Measurements from ENCODE around the gene SMLR1.

DNA sequence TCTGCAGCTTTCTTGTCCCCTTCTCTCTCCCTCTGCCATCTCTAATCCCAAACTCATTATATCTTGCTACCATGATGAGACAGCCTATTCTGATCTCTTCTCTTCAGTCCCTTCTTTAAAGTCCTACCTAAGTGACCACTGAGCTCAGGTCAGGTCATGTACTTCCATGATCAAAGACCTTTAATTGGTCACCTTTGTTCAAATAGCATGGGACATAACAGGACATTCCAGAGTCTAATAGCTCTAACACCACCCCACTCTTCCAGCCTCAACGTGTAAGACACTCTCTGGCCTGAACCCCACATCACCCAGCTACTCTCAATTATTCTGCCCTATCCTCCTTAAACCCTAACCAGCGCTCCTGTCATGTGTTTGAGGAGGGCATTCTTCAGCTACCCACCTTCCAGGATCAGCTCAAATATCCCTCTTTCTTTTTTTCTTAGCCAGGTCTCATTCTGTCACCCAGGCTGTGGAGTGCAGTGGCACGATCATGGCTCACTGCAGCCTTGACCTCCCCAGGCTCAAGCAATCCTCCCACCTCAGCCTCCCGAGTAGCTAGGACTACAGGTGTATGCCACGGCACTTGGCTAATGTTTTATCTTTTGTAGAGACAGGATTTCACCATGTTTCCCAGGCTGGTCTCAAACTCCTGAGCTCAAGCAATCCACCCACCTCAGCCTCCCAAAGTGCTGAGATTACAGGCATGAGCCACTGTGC, 2.1 kb upstream of the SMLR1 start:
- TF ChIP-seq, protein P1, sequence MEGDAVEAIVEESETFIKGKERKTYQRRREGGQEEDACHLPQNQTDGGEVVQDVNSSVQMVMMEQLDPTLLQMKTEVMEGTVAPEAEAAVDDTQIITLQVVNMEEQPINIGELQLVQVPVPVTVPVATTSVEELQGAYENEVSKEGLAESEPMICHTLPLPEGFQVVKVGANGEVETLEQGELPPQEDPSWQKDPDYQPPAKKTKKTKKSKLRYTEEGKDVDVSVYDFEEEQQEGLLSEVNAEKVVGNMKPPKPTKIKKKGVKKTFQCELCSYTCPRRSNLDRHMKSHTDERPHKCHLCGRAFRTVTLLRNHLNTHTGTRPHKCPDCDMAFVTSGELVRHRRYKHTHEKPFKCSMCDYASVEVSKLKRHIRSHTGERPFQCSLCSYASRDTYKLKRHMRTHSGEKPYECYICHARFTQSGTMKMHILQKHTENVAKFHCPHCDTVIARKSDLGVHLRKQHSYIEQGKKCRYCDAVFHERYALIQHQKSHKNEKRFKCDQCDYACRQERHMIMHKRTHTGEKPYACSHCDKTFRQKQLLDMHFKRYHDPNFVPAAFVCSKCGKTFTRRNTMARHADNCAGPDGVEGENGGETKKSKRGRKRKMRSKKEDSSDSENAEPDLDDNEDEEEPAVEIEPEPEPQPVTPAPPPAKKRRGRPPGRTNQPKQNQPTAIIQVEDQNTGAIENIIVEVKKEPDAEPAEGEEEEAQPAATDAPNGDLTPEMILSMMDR (conservative IDR thresholded peaks at IDR 0.05; ENCODE audit: low read depth in 2 of 2): no peak
- TF ChIP-seq, protein P2, sequence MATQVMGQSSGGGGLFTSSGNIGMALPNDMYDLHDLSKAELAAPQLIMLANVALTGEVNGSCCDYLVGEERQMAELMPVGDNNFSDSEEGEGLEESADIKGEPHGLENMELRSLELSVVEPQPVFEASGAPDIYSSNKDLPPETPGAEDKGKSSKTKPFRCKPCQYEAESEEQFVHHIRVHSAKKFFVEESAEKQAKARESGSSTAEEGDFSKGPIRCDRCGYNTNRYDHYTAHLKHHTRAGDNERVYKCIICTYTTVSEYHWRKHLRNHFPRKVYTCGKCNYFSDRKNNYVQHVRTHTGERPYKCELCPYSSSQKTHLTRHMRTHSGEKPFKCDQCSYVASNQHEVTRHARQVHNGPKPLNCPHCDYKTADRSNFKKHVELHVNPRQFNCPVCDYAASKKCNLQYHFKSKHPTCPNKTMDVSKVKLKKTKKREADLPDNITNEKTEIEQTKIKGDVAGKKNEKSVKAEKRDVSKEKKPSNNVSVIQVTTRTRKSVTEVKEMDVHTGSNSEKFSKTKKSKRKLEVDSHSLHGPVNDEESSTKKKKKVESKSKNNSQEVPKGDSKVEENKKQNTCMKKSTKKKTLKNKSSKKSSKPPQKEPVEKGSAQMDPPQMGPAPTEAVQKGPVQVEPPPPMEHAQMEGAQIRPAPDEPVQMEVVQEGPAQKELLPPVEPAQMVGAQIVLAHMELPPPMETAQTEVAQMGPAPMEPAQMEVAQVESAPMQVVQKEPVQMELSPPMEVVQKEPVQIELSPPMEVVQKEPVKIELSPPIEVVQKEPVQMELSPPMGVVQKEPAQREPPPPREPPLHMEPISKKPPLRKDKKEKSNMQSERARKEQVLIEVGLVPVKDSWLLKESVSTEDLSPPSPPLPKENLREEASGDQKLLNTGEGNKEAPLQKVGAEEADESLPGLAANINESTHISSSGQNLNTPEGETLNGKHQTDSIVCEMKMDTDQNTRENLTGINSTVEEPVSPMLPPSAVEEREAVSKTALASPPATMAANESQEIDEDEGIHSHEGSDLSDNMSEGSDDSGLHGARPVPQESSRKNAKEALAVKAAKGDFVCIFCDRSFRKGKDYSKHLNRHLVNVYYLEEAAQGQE (IDR thresholded peaks at IDR 0.05; ENCODE audit: unreplicated experiment): no peak
- TF ChIP-seq JUNB (IDR thresholded peaks at IDR 0.05; ENCODE audit: unreplicated experiment): no peak
- no peak for TF ChIP-seq POLR2AphosphoS5 (IDR thresholded peaks at IDR 0.05; ENCODE audit: low read depth)
- no peak for TF ChIP-seq EZH2 (IDR thresholded peaks at IDR 0.05; ENCODE audit: low read depth, unreplicated experiment)
- no peak for TF ChIP-seq ZNF114 (CRISPR knock-in tag; IDR thresholded peaks at IDR 0.05)
- TF ChIP-seq EZH2phosphoT487 (IDR thresholded peaks at IDR 0.05; ENCODE audit: unreplicated experiment): no peak
- TF ChIP-seq, protein P3, sequence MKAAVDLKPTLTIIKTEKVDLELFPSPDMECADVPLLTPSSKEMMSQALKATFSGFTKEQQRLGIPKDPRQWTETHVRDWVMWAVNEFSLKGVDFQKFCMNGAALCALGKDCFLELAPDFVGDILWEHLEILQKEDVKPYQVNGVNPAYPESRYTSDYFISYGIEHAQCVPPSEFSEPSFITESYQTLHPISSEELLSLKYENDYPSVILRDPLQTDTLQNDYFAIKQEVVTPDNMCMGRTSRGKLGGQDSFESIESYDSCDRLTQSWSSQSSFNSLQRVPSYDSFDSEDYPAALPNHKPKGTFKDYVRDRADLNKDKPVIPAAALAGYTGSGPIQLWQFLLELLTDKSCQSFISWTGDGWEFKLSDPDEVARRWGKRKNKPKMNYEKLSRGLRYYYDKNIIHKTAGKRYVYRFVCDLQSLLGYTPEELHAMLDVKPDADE (IDR thresholded peaks at IDR 0.05): no peak
